PC-3 (cell line): Measurements from ENCODE around the gene SSH3. TPM values are rescaled to one million over a fixed set of nuclear protein-coding genes. Genes with fewer than 3 reads are reported as not detected.

Experiments
- ATAC-seq: fragments of 200-7000 bp; cut with Tn5 transposase; 2 replicates; pipeline ENCODE4 v1.9.1; 2020; ENCODE audit warnings: mild to moderate bottlenecking, moderate library complexity
- BruUV-seq: library from RNA; stranded (reverse); fragments of 400-500 nt; replicated peaks from 2 replicates; lab custom pipeline; 2021; lab: Mats Ljungman, UMichigan
- CTCF ChIA-PET: fragments of 300-600 bp; sonication (Branson Sonifier 250); formaldehyde crosslinking; loops from one replicate; lab custom pipeline; 2022; ENCODE audit warnings: antibody characterized with exemption; lab: Charles Lee
- POLR2A ChIA-PET: fragments of 300-600 bp; sonication (Branson Sonifier 250); formaldehyde crosslinking; loops from one replicate; lab custom pipeline; 2022; ENCODE audit warnings: antibody characterized with exemption; ENCODE audit not compliant: unreplicated experiment; lab: Charles Lee
- DNase-seq: peaks from one replicate; pipeline ENCODE4 v3.0.0-alpha.2; 2015
- H2AFZ ChIP-seq: fragments of 300-600 bp; sonication (generic); 2 replicates; pipeline ENCODE4 v1.6.0; 2016; ENCODE audit warnings: antibody characterized with exemption, low read length
- H3F3A ChIP-seq: fragments of 300-600 bp; sonication (generic); one replicate; pipeline ENCODE4 v1.6.0; 2017; ENCODE audit warnings: antibody characterized with exemption, low read length, control low read depth, mild to moderate bottlenecking; ENCODE audit not compliant: unreplicated experiment
- H3K27ac ChIP-seq: fragments of 300-600 bp; sonication (generic); 2 replicates; pipeline ENCODE4 v1.5.1; 2016; ENCODE audit warnings: mild to moderate bottlenecking, low read length
- H3K27me3 ChIP-seq: fragments of 300-600 bp; sonication (generic); 2 replicates; pipeline ENCODE4 v1.6.1; 2016; ENCODE audit warnings: low read length, mixed read lengths
- H3K36me3 ChIP-seq: fragments of 300-600 bp; sonication (generic); 2 replicates; pipeline ENCODE4 v1.6.1; 2016; ENCODE audit warnings: low read depth, mixed run types, low read length, mixed read lengths
- H3K4me1 ChIP-seq: fragments of 300-600 bp; sonication (generic); 2 replicates; pipeline ENCODE4 v1.5.1; 2016; ENCODE audit warnings: low read length; ENCODE audit not compliant: insufficient read depth
- H3K4me2 ChIP-seq: fragments of 300-600 bp; sonication (generic); 2 replicates; pipeline ENCODE4 v1.6.0; 2016; ENCODE audit warnings: low read length
- H3K4me3 ChIP-seq: fragments of 300-600 bp; sonication (generic); 2 replicates; pipeline ENCODE4 v1.5.1; 2016; ENCODE audit warnings: mild to moderate bottlenecking, low read length, mixed read lengths
- H3K79me2 ChIP-seq: fragments of 300-600 bp; sonication (generic); 2 replicates; pipeline ENCODE4 v1.6.1; 2017; ENCODE audit warnings: low read length, mixed read lengths
- H3K9ac ChIP-seq: fragments of 300-600 bp; sonication (generic); 2 replicates; pipeline ENCODE4 v1.6.0; 2016; ENCODE audit warnings: mild to moderate bottlenecking, low read length
- H3K9me2 ChIP-seq: fragments of 300-600 bp; sonication (generic); replicated peaks from 2 replicates; pipeline ENCODE4 v1.6.1; 2016; ENCODE audit warnings: mixed run types, low read length, mixed read lengths
- H3K9me3 ChIP-seq: fragments of 300-600 bp; sonication (generic); 2 replicates; pipeline ENCODE4 v1.6.1; 2016; ENCODE audit warnings: low read length, mixed read lengths
- H4K20me1 ChIP-seq: fragments of 300-600 bp; sonication (generic); 2 replicates; pipeline ENCODE4 v1.6.1; 2016; ENCODE audit warnings: low read length, mixed read lengths
- EZH2 ChIP-seq: fragments of 300-600 bp; sonication (generic); IDR thresholded peaks from one replicate; pipeline ENCODE4 v1.6.1; 2017; ENCODE audit warnings: antibody characterized with exemption, mild to moderate bottlenecking, low read length; ENCODE audit not compliant: unreplicated experiment
- EZH2phosphoT487 ChIP-seq: fragments of 300-600 bp; sonication (generic); IDR thresholded peaks from 2 replicates; pipeline ENCODE4 v1.6.1; 2018; ENCODE audit warnings: mild to moderate bottlenecking, antibody characterized with exemption, low read length, borderline replicate concordance
- intact Hi-C: fragments of 100-400 bp; cut with micrococcal nuclease; formaldehyde crosslinking; loops from 2 replicates; pipeline ENCODE4 v1.9.0; 2023
- total RNA-seq: library from RNA; depleted of rRNA; stranded (reverse); fragments of >200 nt; gene quantifications from 2 replicates; pipeline ENCODE4 v1.2.3, GENCODE V29; 2014
- TF ChIP-seq, protein P1 (sequence below): fragments of 300-600 bp; sonication (generic); conservative IDR thresholded peaks from 2 replicates; pipeline ENCODE4 v1.5.1; 2017; ENCODE audit warnings: antibody characterized with exemption, low read depth, mild to moderate bottlenecking, low read length

The SSH3 gene
- total RNA-seq, 1 experiment from 2014 or later, result 35.1 TPM

DNA sequence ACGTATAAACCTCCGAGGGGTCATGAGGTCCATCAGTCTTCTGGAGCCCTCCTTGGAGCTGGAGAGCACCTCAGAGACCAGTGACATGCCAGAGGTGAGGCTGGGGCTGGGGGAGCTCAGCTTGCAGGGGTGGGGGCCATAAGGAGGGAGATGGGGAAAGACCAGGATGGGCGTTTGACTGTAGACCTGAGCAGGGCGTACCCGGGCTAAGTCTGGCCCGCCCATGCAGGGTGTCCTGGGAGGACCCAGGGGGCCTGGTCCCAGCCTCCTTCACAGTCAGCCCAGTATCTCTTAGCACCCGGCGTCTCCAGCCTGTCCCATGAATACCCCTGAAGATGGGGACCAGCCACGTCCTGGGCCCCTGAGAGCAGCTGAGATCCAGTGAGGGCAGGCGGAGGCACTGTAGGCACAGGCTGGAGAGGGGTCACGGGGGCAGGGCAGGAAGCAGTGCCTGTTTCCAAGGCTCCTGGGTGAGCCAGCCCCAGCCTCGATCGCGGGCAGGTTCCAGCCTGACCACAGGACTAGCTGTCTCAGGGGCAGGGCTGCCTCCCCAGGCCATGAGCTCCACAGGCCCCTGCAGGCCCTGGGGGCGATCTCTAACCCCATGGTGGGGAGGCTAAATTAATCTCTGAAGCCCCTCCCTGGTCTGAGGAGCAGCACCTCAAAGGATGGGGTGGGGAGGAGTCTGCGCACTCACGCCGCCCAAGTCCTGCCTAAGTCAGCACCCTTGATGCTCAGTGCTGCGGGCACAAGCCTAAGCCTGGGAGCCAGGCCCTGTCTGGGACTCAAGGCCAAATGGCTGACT lies 7.1 kb downstream of the SSH3 start:
- Histone ChIP-seq H3K9me3 (no peaks in the 10 kb centered on the region), H3K9me2 (no peaks in the 10 kb centered on the region), H3F3A (peaks cover 5% of the 10 kb centered on the region), H3K4me1 (peaks cover 23% of the 10 kb centered on the region), H3K27me3 (no peaks in the 10 kb centered on the region), H2AFZ (no peak overlapping the region), H3K9ac (no peak overlapping the region), H3K4me2 (no peak overlapping the region), H3K79me2 (no peaks in the 10 kb centered on the region), H3K36me3 (peaks cover 7% of the 10 kb centered on the region; the same call in 1 of the 2 replicates), H4K20me1 (no peaks in the 10 kb centered on the region), H3K27ac (no peak overlapping the region), H3K4me3 (no peak overlapping the region)
- no TSS peak for BruUV-seq
- DNase-seq, result no peak
- CTCF ChIA-PET, result no interaction called here
- POLR2A ChIA-PET, result no interaction called here
- intact Hi-C loops, result no loop called here
- ATAC-seq, result no peak
- TF ChIP-seq EZH2 (no peak), EZH2phosphoT487 (no peak)
- TF ChIP-seq, protein P1, sequence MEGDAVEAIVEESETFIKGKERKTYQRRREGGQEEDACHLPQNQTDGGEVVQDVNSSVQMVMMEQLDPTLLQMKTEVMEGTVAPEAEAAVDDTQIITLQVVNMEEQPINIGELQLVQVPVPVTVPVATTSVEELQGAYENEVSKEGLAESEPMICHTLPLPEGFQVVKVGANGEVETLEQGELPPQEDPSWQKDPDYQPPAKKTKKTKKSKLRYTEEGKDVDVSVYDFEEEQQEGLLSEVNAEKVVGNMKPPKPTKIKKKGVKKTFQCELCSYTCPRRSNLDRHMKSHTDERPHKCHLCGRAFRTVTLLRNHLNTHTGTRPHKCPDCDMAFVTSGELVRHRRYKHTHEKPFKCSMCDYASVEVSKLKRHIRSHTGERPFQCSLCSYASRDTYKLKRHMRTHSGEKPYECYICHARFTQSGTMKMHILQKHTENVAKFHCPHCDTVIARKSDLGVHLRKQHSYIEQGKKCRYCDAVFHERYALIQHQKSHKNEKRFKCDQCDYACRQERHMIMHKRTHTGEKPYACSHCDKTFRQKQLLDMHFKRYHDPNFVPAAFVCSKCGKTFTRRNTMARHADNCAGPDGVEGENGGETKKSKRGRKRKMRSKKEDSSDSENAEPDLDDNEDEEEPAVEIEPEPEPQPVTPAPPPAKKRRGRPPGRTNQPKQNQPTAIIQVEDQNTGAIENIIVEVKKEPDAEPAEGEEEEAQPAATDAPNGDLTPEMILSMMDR, result no peak

DNA sequence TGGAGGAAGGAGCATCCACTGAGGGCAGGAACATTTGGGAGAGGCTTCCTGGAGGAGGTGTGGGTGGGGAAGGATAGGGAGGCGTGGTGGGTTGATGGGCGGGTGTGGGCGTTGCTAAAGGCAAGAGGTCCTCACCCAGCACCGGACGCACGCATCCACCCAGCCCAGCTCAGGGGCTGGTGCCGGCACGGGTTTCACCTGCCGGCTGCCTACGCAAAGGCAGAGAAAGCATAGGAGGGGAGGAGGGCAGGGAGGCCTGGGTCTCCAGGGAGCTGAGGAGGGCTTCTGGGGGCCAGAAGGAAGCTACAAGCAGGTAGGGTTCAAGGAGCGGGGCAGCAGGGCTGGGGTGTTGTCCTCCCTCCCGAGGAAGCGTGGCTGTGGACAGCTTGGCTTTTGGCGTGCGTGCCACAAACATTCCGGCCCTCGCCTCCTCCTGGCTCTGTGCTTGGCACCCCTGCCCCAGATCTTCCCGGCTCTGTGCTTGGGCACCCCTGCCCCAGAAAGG lies 7.8 kb downstream of the SSH3 start:
- DNase-seq, result no peak
- ChIA-PET POLR2A (no interaction called here), CTCF (no interaction called here)
- Histone ChIP-seq H4K20me1 (no peaks in the 10 kb centered on the region), H3K79me2 (no peaks in the 10 kb centered on the region), H3K4me1 (peaks cover 23% of the 10 kb centered on the region), H3K36me3 (peaks cover 7% of the 10 kb centered on the region; the same call in 1 of the 2 replicates), H3K4me2 (no peak overlapping the region), H3K9ac (no peak overlapping the region), H3F3A (peaks cover 5% of the 10 kb centered on the region), H3K4me3 (no peak overlapping the region), H3K9me2 (no peaks in the 10 kb centered on the region), H2AFZ (no peak overlapping the region), H3K27me3 (no peaks in the 10 kb centered on the region), H3K9me3 (no peaks in the 10 kb centered on the region), H3K27ac (peak overlapping the region; percentile 95)
- intact Hi-C loops, result no loop called here
- ATAC-seq, result no peak
- TF ChIP-seq EZH2phosphoT487, result no peak
- no peak for TF ChIP-seq EZH2
- TF ChIP-seq, protein P1, result no peak
- no TSS peak for BruUV-seq
